Right lobe of liver (tissue), 6 donors: ENCODE data around the gene ZNF789. TPM values are rescaled to one million over a fixed set of nuclear protein-coding genes. Genes with fewer than 3 reads are reported as not detected.
A peak's percentile ranks its signal among the peaks of the same experiment; 100 is the strongest.

Experiments
- ATAC-seq, 4 donors: fragments of 200-7000 bp; cut with Tn5 transposase; one replicate each; pipeline ENCODE4 v1.9.1; 2020; ENCODE audit warnings: mild to moderate bottlenecking in 4 of 4, moderate library complexity in 4 of 4
- DNase-seq, 3 donors: peaks; one replicate each; pipeline ENCODE4 v3.0.0-alpha.2; 2020
- H3K27ac ChIP-seq, 3 donors: fragments of 200-600 bp; one replicate each; pipeline ENCODE4 v1.8.0; 2022
- H3K27me3 ChIP-seq, 2 donors: fragments of 200-600 bp; one replicate each; pipeline ENCODE4 v1.8.0; 2022
- H3K36me3 ChIP-seq, 4 donors: fragments of 200-600 bp; sonication (generic) in 1 of 4; one replicate each; pipeline versions ENCODE4 v1.5.1 to v1.8.0; 2017 to 2022; ENCODE audit warnings: control low read depth in 1 of 4
- H3K4me1 ChIP-seq, 4 donors: fragments of 200-600 bp; sonication (generic) in 1 of 4; one replicate each; pipeline versions ENCODE4 v1.5.1 to v1.8.0; 2017 to 2022; ENCODE audit warnings: control low read depth in 1 of 4
- H3K4me3 ChIP-seq, 3 donors: fragments of 200-600 bp; one replicate each; pipeline ENCODE4 v1.8.0; 2022
- H3K9me3 ChIP-seq, 4 donors: fragments of 200-600 bp; sonication (generic) in 1 of 4; one replicate each; pipeline versions ENCODE4 v1.5.1 to v1.8.0; 2017 to 2022; ENCODE audit warnings: control low read depth in 1 of 4
- CTCF ChIP-seq, 4 donors: fragments of 200-600 bp in 3 of 4; fragments of 450-650 bp in 1 of 4; IDR thresholded peaks; one replicate each; pipeline versions ENCODE4 v1.5.1 to v1.8.0; 2016 to 2022; ENCODE audit warnings: antibody characterized with exemption in 4 of 4, mild to moderate bottlenecking in 2 of 4
- POLR2A ChIP-seq: fragments of 450-650 bp; IDR thresholded peaks from one replicate; pipeline ENCODE4 v1.6.1; 2017; ENCODE audit warnings: antibody characterized with exemption, mild to moderate bottlenecking
- WGBS: methylation state at CpG from one replicate; pipeline ENCODE4 v1.1.6; 2018; ENCODE audit warnings: low coverage, low lambda C conversion rate; ENCODE audit not compliant: insufficient coverage; ENCODE audit errors: missing lambda C conversion rate; 5-methylcytosine and 5-hydroxymethylcytosine counted together
- intact Hi-C, 2 donors: fragments of 100-400 bp; cut with DNase I; formaldehyde crosslinking; loops; one replicate each; pipeline versions ENCODE4 v1.11.2 to v1.14.1; 2022
- total RNA-seq, 6 experiments: library from RNA; depleted of rRNA in 2 of 6; stranded (reverse); fragments of >200 nt in 2 of 6; fragmentation: NEBNext Ultra II Directional in 3 of 6; extraction: Animal tissue kit (Norgen Biotek cat#: 25700) in 3 of 6; gene quantifications; one replicate each; pipeline versions ENCODE4 v1.1.0 to v1.2.4, GENCODE V29; 2016 to 2023
- donor health status: DM: no; HTN: yes; CAD: no.
- donor health status: DM: no; HTN: no; CAD: no.
- donor health status: DM: no; HTN: no; CAD: no.
- donor health status: DM: no; HTN: yes; CAD: no.
- donor health status: DM: no; HTN: yes; CAD: no.

ZNF789 gene
- total RNA-seq, 6 experiments from 2014 or later, result 2.8 to 5.6 (median 4.0) TPM

DNA sequence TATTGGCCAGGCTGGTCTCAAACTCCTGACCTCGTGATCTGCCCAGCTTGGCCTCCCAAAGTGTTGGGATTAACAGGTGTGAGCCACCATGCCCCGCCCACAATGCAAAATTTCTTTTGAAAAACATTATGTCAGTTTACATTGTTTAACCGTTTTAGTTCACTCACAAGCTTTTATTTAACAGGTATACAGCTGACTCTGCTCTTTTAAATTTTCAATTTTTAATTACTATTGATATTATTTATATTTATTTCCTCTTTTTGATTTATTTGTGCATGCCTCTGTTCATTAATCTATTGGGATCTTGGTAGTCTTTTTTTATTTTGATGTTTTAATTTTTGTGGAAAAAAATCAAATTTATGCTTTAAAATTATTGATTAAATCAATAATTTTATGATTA, 48.7 kb downstream of the ZNF789 start:
- H3K36me3 ChIP-seq, result peaks cover 0 to 39% (median 7%) of the 10 kb centered on the region in 4 donors
- 82% methylated on average over 3 of the region's 3 CpGs for WGBS
- no peak overlapping the region for H3K27ac ChIP-seq
- no peaks in the 10 kb centered on the region for H3K9me3 ChIP-seq
- intact Hi-C loops, result no loop called here
- no peak for ATAC-seq
- TF ChIP-seq CTCF (IDR thresholded peaks at IDR 0.05) (no peak), POLR2A (no peak)
- DNase-seq, result no peak
- no peaks in the 10 kb centered on the region for H3K4me1 ChIP-seq
- no peaks in the 10 kb centered on the region for H3K27me3 ChIP-seq
- H3K4me3 ChIP-seq, result no peak overlapping the region

- Histone ChIP-seq H3K27me3 (no peaks in the 10 kb centered on the region), H3K9me3 (peaks cover 0 to 8% (median 3%) of the 10 kb centered on the region in 4 donors), H3K4me3 (no peak overlapping the region), H3K36me3 (peaks cover 0 to 33% (median 15%) of the 10 kb centered on the region in 4 donors), H3K27ac (no peak overlapping the region), H3K4me1 (no peaks in the 10 kb centered on the region)
- intact Hi-C loops, result no loop called here
- peak in 2 of 4 donors; percentile 5 to 22 for TF ChIP-seq CTCF (IDR thresholded peaks at IDR 0.05)
- TF ChIP-seq POLR2A, result no peak
- ATAC-seq, result peak; percentile 38 to 52 (median 44)
- peak in 1 of 3 donors; percentile 24 for DNase-seq
- WGBS, result 98% methylated on average over 10 of the region's 21 CpGs
Observed at GRCh38 chr7:99525713-99526440, 53.2 kb downstream of the ZNF789 start.

GRCh38 chr7:99531354-99531765, 58.7 kb downstream of the ZNF789 start:
- no peak overlapping the region for H3K4me3 ChIP-seq
- H3K27ac ChIP-seq, result no peak overlapping the region
- H3K9me3 ChIP-seq, result peaks cover 0 to 34% (median 17%) of the 10 kb centered on the region in 4 donors
- intact Hi-C loops, result no loop called here
- 98% methylated on average over 8 of the region's 12 CpGs for WGBS
- no peaks in the 10 kb centered on the region for H3K4me1 ChIP-seq
- TF ChIP-seq POLR2A (no peak), CTCF (IDR thresholded peaks at IDR 0.05) (no peak)
- DNase-seq (no peak), ATAC-seq (no peak)
- H3K36me3 ChIP-seq, result peaks cover 0 to 26% (median 15%) of the 10 kb centered on the region in 4 donors
- H3K27me3 ChIP-seq, result no peaks in the 10 kb centered on the region

- Histone ChIP-seq H3K9me3 (peaks cover 0 to 42% (median 14%) of the 10 kb centered on the region in 4 donors), H3K4me1 (no peaks in the 10 kb centered on the region), H3K4me3 (no peak overlapping the region), H3K36me3 (peaks cover 0 to 17% (median 4%) of the 10 kb centered on the region in 4 donors), H3K27me3 (no peaks in the 10 kb centered on the region), H3K27ac (no peak overlapping the region)
- intact Hi-C loops, result no loop called here
- DNase-seq (no peak), ATAC-seq (no peak)
- WGBS, result 100% methylated on average over 1 of the region's 2 CpGs
- no peak for TF ChIP-seq POLR2A
- TF ChIP-seq CTCF (IDR thresholded peaks at IDR 0.05), result no peak
Observed at GRCh38 chr7:99535667-99536066, 63.0 kb downstream of the ZNF789 start.

Other genes starting within 250 kb of the ZNF789 start
- gene MYH16, start 200.1 kb upstream of the ZNF789 start, total RNA-seq, result not detected
- gene ARPC1A, start 147.0 kb upstream of the ZNF789 start, total RNA-seq, result 10 to 100 TPM; 50.0 to 78.0 (median 63.4) TPM
- gene ARPC1B, start 98.2 kb upstream of the ZNF789 start, total RNA-seq, result 100 to 1,000 TPM in 2 of 6 experiments, 10 to 100 TPM in 4; 24.4 to 197 (median 52.7) TPM
- 10 to 100 TPM; 36.3 to 52.9 (median 39.6) TPM for gene PDAP1, start 64.3 kb upstream of the ZNF789 start, total RNA-seq
- 10 to 100 TPM; 25.6 to 49.2 (median 33.3) TPM for gene BUD31, start 63.9 kb upstream of the ZNF789 start, total RNA-seq
- gene PTCD1, start 34.1 kb upstream of the ZNF789 start, total RNA-seq, result 1 to 10 TPM; 2.4 to 5.3 (median 2.8) TPM
- 10 to 100 TPM; 10.1 to 16.7 (median 12.0) TPM for gene CPSF4, start 33.9 kb upstream of the ZNF789 start, total RNA-seq
- gene ATP5MF, start 6.7 kb upstream of the ZNF789 start, total RNA-seq, result 1,000 to 10,000 TPM in 2 of 6 experiments, 100 to 1,000 TPM in 4; 134 to 1,633 (median 145) TPM
- gene ZNF394, start 27.4 kb downstream of the ZNF789 start, total RNA-seq, result 10 to 100 TPM in 2 of 6 experiments, 1 to 10 TPM in 4; 6.6 to 12.3 (median 9.4) TPM
- gene ZKSCAN5, start 31.8 kb downstream of the ZNF789 start, total RNA-seq, result 1 to 10 TPM; 2.7 to 4.4 (median 3.1) TPM
- gene FAM200A, start 79.2 kb downstream of the ZNF789 start, total RNA-seq, result 1 to 10 TPM; 1.4 to 3.4 (median 2.3) TPM
- gene ZNF655, start 85.8 kb downstream of the ZNF789 start, total RNA-seq, result 10 to 100 TPM; 21.5 to 44.4 (median 26.0) TPM
- gene TMEM225B, start 125.4 kb downstream of the ZNF789 start, total RNA-seq, result 1 to 10 TPM in 1 of 6 experiments, under 1 TPM in 3, not detected in 2; 0.25 to 1.4 (median 0.29) TPM
- 1 to 10 TPM; 4.5 to 7.4 (median 6.0) TPM for gene ZSCAN25, start 144.1 kb downstream of the ZNF789 start, total RNA-seq
- 100 to 1,000 TPM; 307 to 774 (median 646) TPM for gene CYP3A5, start 207.1 kb downstream of the ZNF789 start, total RNA-seq